Prostate gland (tissue), 2 donors: ENCODE results near the gene TMEM109. TPM values are rescaled to one million over a fixed set of nuclear protein-coding genes. Genes with fewer than 3 reads are reported as not detected.

Source experiments
- DNase-seq: peaks from one replicate; pipeline ENCODE4 v3.0.0-alpha.2; 2019; ENCODE audit warnings: low spot score
- H3K27ac ChIP-seq, 2 donors: fragments of 200-600 bp; sonication (generic); 2 replicates each; pipeline ENCODE4 v1.5.1; 2017 to 2019
- H3K27me3 ChIP-seq: fragments of 200-600 bp; sonication (generic); replicated peaks from 2 replicates; pipeline ENCODE4 v1.5.1; 2019; ENCODE audit not compliant: insufficient read depth
- H3K36me3 ChIP-seq, 2 donors: fragments of 200-600 bp; sonication (generic); 1 replicate in 1 of 2; 2 replicates in 1 of 2; pipeline versions ENCODE4 v1.5.1 to v1.8.1; 2017 to 2019
- H3K4me1 ChIP-seq: fragments of 200-600 bp; sonication (generic); replicated peaks from 2 replicates; pipeline ENCODE4 v1.5.1; 2019
- H3K4me3 ChIP-seq, 2 donors: fragments of 200-600 bp; sonication (generic); 2 replicates each; pipeline ENCODE4 v1.5.1; 2017 to 2019
- H3K9me3 ChIP-seq: fragments of 200-600 bp; sonication (generic); 2 replicates; pipeline ENCODE4 v1.5.1; 2017
- CTCF ChIP-seq, 4 experiments: fragments of 200-600 bp in 2 of 4; fragments of 450-650 bp in 2 of 4; sonication (generic) in 2 of 4; IDR thresholded peaks; 1 replicate in 3 of 4; 2 replicates in 1 of 4; pipeline ENCODE4 v1.5.1; 2016 to 2019; ENCODE audit warnings: antibody characterized with exemption in 4 of 4, mild to moderate bottlenecking in 2 of 4, moderate library complexity in 2 of 4
- POLR2A ChIP-seq: fragments of 450-650 bp; IDR thresholded peaks from one replicate; pipeline ENCODE4 v1.6.1; 2016; ENCODE audit warnings: antibody characterized with exemption, mild to moderate bottlenecking
- POLR2AphosphoS5 ChIP-seq: sonication (generic); formaldehyde crosslinking; IDR thresholded peaks from one replicate; pipeline ENCODE4 v1.6.1; 2017; ENCODE audit warnings: antibody characterized with exemption
- WGBS: methylation state at CpG from one replicate; pipeline ENCODE4 v1.1.5; 2018; 5-methylcytosine and 5-hydroxymethylcytosine counted together
- intact Hi-C: fragments of 100-400 bp; cut with DNase I; formaldehyde crosslinking; loops from one replicate; pipeline ENCODE4 v1.14.2; 2022
- total RNA-seq, 2 donors: library from RNA; depleted of rRNA; stranded (reverse); fragments of >200 nt; gene quantifications; one replicate each; pipeline ENCODE4 v1.1.0, GENCODE V29; 2016

TMEM109 gene
- total RNA-seq, 2 donors from 2014 or later = 106 to 122 TPM

GRCh38 chr11:60899046-60899936, 14.7 kb upstream of the TMEM109 start:
- Histone ChIP-seq H3K27ac (peak overlapping the region in 1 of 2 donors; percentile 32), H3K4me1 (no peaks in the 10 kb centered on the region), H3K9me3 (no peaks in the 10 kb centered on the region), H3K27me3 (no peaks in the 10 kb centered on the region), H3K36me3 (peaks cover 21 to 42% of the 10 kb centered on the region in 2 donors), H3K4me3 (no peak overlapping the region)
- 62% methylated on average over 12 of the region's 12 CpGs for WGBS
- intact Hi-C loops = loop anchor here (1.0 to 5.0 kb wide), 2 partner anchors 68 to 122 kb away; no protein-coding TSS in a partner anchor
- DNase-seq = peak; percentile 46
- no peak for TF ChIP-seq POLR2A
- TF ChIP-seq POLR2AphosphoS5 = peak; percentile 55
- TF ChIP-seq CTCF (IDR thresholded peaks at IDR 0.05) = peak; percentile 67 to 88 (median 86)

GRCh38 chr11:60899977-60900376, 14.0 kb upstream of the TMEM109 start:
- Histone ChIP-seq H3K27me3 (no peaks in the 10 kb centered on the region), H3K36me3 (peaks cover 21 to 42% of the 10 kb centered on the region in 2 donors), H3K9me3 (no peaks in the 10 kb centered on the region), H3K27ac (no peak overlapping the region), H3K4me3 (no peak overlapping the region), H3K4me1 (peaks cover 6% of the 10 kb centered on the region)
- intact Hi-C loops = loop anchor here (1.0 to 5.0 kb wide), 2 partner anchors 69 to 123 kb away; no protein-coding TSS in a partner anchor
- WGBS = 76% methylated on average over 4 of the region's 4 CpGs
- TF ChIP-seq CTCF (IDR thresholded peaks at IDR 0.05) (no peak), POLR2A (no peak), POLR2AphosphoS5 (no peak)
- no peak for DNase-seq

- H3K9me3 ChIP-seq = no peaks in the 10 kb centered on the region
- TF ChIP-seq CTCF (IDR thresholded peaks at IDR 0.05) (no peak), POLR2AphosphoS5 (no peak), POLR2A (no peak)
- intact Hi-C loops = no loop called here
- H3K4me3 ChIP-seq = no peak overlapping the region
- peaks cover 20 to 42% of the 10 kb centered on the region in 2 donors for H3K36me3 ChIP-seq
- 66% methylated on average over 13 of the region's 13 CpGs for WGBS
- DNase-seq = no peak
- H3K4me1 ChIP-seq = peaks cover 9% of the 10 kb centered on the region
- H3K27ac ChIP-seq = no peak overlapping the region
- H3K27me3 ChIP-seq = no peaks in the 10 kb centered on the region
Observed at GRCh38 chr11:60900673-60901404, 13.1 kb upstream of the TMEM109 start.

- TF ChIP-seq CTCF (IDR thresholded peaks at IDR 0.05) (no peak), POLR2AphosphoS5 (no peak), POLR2A (no peak)
- WGBS = 83% methylated on average over 11 of the region's 11 CpGs
- peaks cover 12 to 39% of the 10 kb centered on the region in 2 donors for H3K36me3 ChIP-seq
- no peaks in the 10 kb centered on the region for H3K9me3 ChIP-seq
- intact Hi-C loops = no loop called here
- H3K27ac ChIP-seq = no peak overlapping the region
- DNase-seq = no peak
- no peak overlapping the region for H3K4me3 ChIP-seq
- H3K27me3 ChIP-seq = no peaks in the 10 kb centered on the region
- peaks cover 9% of the 10 kb centered on the region for H3K4me1 ChIP-seq
Observed at GRCh38 chr11:60902625-60903024, 11.3 kb upstream of the TMEM109 start.
